GM21529 (cell line): ENCODE results near the gene FBXO3.
A peak's percentile ranks its signal among the peaks of the same experiment; 100 is the strongest.

ENCODE experiments used
- ATAC-seq: cut with Tn5 transposase; IDR thresholded peaks from one replicate; pipeline ENCODE4 v1.9.1; 2021; ENCODE audit not compliant: unreplicated experiment

FBXO3 gene

DNA sequence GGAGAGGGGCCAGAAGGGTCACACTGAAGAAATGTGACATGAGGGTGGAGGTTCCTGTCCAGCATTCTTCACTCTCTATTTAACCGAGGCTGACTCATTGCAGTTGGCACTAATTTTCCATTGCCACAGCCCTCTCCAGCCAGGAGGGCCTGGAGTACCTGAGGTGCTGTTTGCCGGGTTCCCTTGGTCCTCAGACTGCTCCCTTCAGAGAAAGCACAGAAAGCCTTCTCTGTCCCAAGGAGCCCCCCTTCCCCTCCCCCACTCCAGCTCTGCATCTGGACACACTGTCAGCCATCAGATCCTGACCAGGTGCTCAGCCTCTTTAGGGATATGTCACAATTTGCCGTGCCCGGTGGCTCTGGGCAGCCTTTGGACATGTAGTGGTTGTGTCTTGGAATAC, 70.5 kb downstream of the FBXO3 start:
- no peak for ATAC-seq

DNA sequence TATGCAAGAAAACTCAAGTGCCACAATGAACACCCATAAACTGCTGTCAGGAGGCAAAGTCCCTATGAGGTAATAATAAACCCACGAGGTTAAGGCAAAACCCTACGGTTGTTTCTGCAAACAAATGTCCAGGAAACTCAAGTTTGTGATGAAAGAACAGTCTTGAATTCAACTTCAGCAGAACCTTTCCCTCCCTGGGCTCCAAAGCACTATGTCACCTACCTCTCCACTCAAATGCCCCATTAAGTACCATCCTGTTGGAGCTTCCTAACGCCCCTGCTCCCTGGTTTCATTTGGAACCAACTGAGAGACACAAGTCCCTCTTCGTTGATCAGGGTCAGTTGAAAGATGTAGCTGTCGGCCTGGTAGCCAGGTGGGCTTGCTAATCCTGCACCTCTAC, 71.1 kb downstream of the FBXO3 start:
- no peak for ATAC-seq

DNA sequence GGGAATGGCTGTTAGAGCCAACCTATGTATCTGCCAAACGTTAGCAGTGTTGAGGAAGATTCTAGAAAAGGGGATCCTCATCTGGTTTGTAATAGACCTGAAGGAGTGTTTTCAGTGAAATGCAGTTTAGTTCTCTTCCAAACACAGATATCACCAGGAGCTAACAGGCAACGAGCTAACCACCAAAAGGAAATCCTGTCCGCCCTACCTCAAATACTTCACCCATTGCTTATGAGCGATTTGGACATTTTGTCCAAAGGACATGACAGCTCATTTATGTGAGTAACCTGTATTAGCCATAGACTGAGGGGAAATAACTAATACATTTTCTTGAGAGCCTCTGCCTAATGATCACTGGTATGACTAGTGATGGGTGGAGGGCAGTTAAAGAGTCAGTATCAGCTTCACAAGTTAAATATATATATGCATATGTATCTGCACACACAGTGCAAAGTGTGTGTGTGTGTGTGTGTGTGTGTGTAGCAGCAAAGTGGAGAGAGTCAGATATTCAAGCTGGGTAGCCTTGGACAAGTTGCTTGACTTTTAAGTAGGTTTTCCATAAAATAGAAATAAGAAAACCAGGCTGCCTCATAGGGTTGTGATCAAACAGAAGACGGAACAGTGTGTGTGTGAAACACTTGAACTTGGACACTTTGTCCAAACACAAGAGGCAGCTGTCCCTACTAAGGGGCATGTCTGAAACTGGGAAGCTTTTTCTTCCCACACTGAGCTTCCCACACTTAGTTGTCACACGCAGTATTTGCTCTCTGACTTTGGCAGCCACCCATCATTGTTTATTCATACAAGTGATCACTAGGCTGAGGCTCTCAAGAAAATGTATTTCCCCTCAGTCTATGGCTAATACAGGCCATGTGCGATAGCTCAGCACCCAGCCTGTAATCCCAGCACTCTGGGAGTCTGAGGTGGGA, 72.8 kb downstream of the FBXO3 start:
- ATAC-seq, result no peak

DNA sequence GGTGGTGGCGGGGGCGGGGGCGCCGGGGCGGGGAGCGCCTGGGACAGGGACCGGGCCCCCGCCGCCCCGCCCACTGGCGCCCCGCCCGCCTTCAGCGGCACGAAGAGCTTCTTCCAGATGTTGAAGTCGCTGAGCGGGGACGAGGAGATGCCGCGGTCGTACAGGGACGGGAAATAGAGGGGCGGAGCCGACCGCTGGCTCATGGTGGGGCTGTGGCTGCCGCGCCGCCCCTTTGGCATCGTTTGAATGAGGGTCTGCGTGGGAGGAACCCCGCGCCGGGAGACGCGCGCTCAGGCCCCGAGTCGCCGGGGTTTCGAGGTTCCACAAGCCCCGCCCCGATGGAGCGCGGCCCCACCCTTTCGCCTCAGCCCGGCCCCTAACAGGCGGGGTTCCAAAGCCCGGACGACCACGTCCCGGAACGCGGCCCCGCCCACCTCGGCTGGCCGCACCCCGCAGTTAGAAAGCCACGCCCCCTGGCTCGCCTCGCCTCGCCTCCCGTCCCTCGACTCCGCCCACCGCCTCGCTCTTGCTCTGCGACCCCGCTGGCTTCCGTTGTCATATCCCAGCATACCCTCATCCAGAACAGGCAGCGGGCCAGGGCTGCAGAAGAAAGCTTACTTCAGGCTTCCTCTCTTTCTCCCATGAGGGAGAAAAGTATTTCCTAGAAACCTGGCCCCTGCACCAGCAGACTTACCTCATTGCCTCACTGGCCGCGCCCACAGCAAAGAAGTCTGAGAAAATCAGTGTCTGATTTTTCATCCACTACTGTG, 73.6 kb downstream of the FBXO3 start, which contains the start of gene C11orf91:
Gene C11orf91, minus strand, starts transcription at position 325 of the 770 bp plus-strand sequence. Its CDS starts 86 bp downstream, at position 239.
- peak; percentile 89 for ATAC-seq

DNA sequence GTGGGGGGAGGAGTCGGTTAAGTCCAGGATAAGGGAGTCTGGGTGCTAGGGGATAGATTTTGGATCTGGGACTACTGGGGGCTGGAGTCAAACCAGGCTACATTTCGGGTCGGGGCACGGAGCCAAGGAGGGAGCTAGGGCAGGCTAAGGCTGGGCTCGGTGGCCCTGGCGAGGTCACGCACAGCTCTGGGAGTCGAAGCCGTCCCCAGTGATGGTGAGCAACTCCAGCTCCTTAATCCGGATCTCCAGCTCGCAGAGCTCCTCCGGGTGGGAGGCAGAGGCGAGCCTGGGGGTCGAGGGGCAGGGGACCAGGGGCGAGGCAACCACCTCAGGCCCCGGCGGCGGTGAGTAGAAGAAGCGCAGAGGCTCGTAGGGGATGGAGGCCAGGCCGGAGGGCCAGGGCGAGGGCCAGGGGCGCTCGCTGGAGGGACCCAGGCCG, 74.2 kb downstream of the FBXO3 start:
- ATAC-seq, result no peak

DNA sequence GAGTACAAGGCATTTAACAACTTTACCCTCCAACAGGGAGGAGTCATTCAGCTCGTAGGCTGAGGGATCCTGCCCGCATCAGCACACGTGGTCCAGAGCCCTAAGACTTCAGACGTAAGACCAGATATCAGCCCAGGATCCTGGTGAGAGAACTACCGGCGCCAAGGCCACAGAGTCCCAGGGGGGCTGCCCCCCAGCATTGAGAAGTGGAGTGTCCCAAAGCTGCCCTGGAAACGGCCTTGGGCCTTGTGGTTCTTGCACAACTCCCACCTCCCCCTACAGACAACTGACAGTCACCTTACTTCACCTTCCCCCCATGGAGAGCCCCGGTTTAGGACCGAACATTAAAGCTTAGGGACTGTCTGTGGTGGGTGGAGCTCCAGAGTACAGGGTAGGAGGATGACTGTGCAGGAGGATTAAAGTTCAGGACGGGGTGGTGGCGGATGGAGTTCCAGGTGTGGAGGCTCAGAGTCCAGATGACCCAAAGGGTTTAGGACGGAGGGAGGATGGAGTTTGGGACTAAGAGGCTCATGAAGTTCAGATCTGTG, 74.7 kb downstream of the FBXO3 start:
- ATAC-seq, result no peak

DNA sequence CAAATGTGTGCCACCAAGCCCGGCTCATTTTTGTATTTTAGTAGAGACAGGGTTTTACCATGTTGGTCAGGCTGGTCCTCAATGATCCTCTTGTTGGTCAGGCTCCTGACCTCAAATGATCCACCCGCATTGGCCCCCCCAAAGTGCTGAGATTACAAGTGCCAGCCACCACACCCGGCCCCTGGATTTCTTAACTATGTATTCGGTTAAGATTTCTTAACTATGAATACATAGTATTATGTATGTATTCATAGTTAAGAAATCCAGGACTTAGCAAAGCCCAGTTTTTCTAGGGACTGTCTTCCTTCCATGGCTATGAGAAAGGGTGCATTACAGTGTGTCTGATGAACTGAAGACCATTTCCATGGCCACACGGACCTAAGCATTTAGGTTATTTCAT, 75.4 kb downstream of the FBXO3 start:
- ATAC-seq, result no peak

DNA sequence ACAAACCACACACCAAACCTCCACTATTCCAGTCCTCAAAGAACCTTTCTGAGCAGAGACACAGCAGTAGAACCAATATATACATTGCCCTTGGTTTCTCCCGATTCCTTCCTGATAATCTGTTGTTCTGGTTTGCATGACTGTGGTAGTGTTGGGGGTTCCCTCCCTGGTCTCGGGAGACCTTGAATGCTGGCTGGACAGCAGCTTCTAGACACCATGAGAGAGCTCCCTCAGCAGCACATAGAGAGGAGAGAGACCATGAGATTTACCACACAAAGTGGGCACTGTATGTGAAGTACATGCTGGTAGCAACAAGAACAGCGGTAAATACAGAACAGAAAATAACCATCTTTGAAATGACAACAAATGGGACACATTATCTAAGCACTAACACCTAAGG, 76.3 kb downstream of the FBXO3 start:
- ATAC-seq, result no peak

DNA sequence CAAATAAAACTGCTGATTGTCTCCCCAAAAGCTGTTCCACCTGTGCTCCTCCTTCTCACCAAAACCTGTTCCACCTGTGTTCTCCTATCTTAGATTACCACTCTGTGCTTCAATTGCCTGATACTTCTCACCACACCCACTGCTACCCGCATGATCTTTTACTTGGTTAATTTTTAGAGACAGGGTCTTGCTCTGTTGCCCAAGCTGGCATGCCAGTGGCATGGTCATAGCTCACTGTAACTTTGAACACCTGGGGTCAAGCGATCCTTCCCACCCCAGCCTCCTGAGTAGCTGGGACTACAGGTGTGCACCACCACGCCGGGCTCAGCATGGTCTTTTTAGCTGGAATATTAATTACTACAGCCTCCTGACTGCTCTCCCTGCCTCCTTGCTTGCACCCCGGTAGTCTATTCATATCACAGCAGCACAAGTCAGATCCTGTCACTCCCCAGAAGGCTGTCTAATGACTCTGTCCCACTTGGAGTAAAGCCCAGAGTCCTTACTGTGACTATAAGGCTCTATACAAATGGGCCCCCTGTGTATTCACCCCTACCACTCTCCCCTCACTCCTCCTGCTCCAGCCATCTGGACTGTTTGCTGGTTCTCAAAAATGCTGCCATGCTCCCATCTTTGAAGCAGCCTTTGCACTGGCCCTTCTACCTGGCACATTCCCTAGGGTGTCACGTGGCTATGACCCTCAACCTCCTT, 77.2 kb downstream of the FBXO3 start:
- no peak for ATAC-seq

DNA sequence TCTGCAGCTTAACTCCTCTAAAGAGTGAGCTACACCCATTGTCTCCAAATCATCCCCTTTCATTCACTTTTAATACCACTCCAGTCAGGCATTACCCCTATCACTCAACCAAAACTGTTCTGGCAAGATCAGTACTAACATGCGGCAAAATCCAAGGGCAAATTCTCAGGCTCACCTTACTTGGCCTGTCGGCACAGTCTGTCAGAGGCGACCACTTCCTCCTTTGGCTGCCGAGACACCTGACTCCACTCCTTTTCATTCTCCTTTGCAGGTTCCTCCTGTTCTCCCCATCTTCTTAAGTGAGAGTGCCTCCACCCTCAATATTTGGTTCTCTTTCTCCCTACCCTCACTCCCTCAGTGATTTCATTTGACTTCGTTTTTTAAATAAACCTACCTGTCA, 77.9 kb downstream of the FBXO3 start:
- no peak for ATAC-seq

DNA sequence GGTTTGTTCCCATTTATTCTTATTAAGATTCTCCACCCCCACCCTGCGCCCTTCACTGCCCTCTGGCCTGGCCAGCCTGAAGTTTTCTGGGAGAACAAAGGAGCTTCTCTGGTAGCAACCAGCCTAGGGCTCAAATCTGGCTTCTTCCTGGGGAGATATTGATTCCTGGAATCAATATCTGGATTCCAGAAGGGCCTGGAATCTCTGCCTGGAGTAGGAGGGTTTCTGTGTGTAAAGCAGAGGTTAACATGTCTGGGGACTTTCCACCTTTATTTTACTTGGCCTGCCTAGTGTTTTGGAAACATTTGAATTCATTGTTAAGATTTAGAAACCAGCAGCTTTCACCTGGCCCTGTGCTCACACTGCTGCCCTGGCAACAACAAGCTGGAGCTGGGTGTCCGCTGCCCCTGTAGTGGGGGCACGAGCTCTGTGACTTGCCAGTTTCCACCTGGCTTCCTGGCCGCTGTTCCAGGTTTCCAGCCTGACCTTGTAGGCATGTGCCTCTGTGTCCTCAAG, 79.2 kb downstream of the FBXO3 start:
- no peak for ATAC-seq

DNA sequence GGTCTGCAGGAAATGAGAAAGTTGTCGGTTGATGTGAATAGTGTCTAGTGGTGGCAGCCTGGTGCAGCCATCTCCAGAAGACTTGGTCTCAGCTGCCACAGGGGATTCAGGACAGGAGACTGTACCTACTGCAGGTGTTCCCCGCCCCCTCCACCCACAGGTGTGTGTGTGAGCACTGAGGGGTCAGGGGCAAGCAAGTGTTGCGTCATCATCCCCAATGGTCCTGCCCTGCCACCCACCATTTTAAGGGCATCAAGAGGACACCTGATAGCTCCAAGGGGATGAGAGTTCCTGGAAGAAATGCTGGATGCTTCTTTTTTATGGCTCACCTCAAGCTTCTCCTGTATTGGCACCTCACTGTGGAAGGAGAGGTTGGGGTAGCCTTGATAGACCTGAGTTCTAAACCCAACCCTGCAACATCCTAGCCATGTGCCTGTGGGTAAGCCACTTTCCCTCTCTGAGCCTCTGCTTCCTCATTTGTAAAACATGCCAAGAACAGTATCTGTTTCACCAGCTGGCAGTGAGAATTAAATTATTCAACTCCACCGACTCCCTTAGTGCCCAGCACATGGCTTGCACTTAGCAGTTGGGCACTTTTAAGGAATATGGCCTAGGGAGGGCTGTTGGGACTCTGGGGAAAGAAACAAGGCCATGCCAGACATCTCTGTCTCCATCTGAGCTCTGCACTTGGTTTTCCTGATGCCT, 79.8 kb downstream of the FBXO3 start:
- ATAC-seq, result no peak

DNA sequence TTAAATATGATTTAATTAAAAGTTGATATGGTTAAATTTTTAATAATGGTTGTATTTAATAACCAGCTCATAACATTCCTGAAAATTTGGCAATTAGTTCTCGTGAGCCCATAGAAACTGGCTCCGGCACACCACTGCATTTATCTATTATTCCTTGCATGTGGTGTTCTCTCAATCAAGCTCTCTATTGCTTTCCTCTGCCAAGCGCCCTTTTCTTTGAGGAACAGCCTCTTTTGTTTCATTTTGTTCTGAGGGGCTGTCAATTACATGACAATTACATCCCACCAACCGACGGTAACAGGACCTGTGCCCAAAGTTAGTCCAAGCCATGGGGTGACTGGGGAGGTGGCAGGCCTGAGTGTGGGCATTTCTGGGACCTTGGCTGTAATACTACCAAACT, 81.8 kb downstream of the FBXO3 start:
- ATAC-seq, result no peak

DNA sequence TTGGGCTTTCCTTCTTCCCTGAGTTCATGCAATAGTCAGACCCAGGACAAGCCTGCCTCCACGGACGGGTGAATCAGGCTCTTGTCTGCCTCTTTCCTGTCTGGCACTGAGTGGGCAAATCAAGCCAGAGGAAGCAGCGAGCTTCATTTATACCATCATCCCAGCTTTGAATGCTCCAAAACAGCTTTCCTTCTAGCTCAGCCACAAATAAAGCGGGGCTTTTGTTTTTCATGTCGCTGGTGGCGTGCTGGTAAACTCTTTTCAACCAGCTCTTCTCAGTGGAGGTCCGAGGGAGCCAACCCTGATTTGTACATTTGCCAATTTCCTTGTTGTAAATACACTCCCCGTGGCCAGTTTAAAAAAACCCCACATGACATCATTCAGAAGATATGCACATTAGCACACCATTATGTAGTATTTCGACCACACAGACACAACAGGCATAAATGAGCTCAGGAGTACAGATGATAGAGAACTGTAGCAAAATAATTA, 82.3 kb downstream of the FBXO3 start:
- ATAC-seq, result no peak

DNA sequence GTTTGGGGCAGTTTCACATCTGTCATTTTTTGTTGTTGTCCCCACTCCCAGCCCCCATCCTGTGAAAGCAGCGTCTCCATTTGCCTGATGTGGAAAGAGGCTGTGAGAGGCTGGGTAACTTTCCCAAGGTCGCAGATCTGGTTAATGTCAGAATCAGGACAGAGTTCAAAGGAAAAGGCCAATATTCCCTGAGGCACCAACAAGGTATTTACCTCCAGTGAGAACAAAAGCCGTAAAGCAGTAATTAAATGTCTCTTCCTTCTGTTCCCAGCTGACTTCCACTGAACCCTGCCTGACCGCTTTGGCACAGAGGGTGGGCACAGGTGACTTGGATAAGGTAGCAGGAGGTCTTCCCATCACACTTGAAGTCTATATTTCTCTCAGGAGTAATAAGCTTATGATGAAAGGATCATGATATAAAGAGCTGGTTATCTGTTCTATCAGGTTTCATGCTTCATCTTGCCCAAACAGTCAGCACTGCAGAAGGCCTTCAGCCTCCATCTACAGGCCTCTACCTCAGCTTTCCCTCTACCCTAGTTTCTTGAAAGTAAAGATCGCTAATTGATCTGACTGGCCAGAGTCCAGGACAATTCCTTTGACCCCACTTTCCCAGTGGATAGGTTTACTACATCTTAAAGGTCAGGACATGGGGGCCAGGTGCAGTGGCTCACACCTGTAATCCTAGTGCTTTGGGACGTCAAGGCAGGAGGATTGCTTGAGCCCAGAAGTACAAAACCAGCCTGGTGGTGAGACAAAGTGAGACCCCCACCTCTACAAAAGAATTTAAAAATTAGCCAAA, 83.1 kb downstream of the FBXO3 start:
- ATAC-seq, result no peak
